ENCODE results near the gene KDM6A.
"Not testable (repeated sequence)": the region's sequence is repeated elsewhere in the genome, so short reads cannot be mapped to it uniquely, and the experiment has no call there.

KDM6A gene

GRCh38 chrX:45083314-45083713 is 210.3 kb downstream of the KDM6A start:
- no peaks in the 10 kb centered on the region for H3K4me1 ChIP-seq (ENCODE audit: control insufficient read depth, insufficient read depth, low read length)
- no peaks in the 10 kb centered on the region for H3K9me3 ChIP-seq (ENCODE audit: control insufficient read depth in 2 of 2, low read length in 2 of 2)
- no peak overlapping the region for H3K4me3 ChIP-seq (ENCODE audit: low read length in 2 of 2)
- peaks cover 6 to 12% of the 10 kb centered on the region in 2 donors for H3K36me3 ChIP-seq (ENCODE audit: control insufficient read depth in 2 of 2, insufficient read depth in 2 of 2, low read length in 2 of 2)
- H3K27ac ChIP-seq (ENCODE audit: low read length): no peak overlapping the region
- H3K9ac ChIP-seq (ENCODE audit: low read length in 2 of 2): no peak overlapping the region
- H3K27me3 ChIP-seq (ENCODE audit: control insufficient read depth in 1 of 2, insufficient read depth in 2 of 2, low read length in 2 of 2): no peaks in the 10 kb centered on the region

- Histone ChIP-seq H3K4me1 (ENCODE audit: control insufficient read depth, insufficient read depth, low read length) (no peaks in the 10 kb centered on the region), H3K36me3 (ENCODE audit: control insufficient read depth in 2 of 2, insufficient read depth in 2 of 2, low read length in 2 of 2) (peaks cover 6 to 7% of the 10 kb centered on the region in 2 donors), H3K27ac (ENCODE audit: low read length) (no peak overlapping the region), H3K27me3 (ENCODE audit: control insufficient read depth in 1 of 2, insufficient read depth in 2 of 2, low read length in 2 of 2) (no peaks in the 10 kb centered on the region), H3K9ac (ENCODE audit: low read length in 2 of 2) (no peak overlapping the region), H3K4me3 (ENCODE audit: low read length in 2 of 2) (no peak overlapping the region), H3K9me3 (ENCODE audit: control insufficient read depth in 2 of 2, low read length in 2 of 2) (no peaks in the 10 kb centered on the region)
Measured at GRCh38 chrX:45110494-45110893, 237.5 kb downstream of the KDM6A start.

- Histone ChIP-seq H3K27ac (ENCODE audit: low read length) (no peak overlapping the region), H3K4me1 (ENCODE audit: control insufficient read depth, insufficient read depth, low read length) (no peaks in the 10 kb centered on the region), H3K9ac (ENCODE audit: low read length in 2 of 2) (no peak overlapping the region), H3K9me3 (ENCODE audit: control insufficient read depth in 2 of 2, low read length in 2 of 2) (peaks cover 0 to under 1% of the 10 kb centered on the region in 2 donors), H3K36me3 (ENCODE audit: control insufficient read depth in 2 of 2, insufficient read depth in 2 of 2, low read length in 2 of 2) (no peaks in the 10 kb centered on the region), H3K27me3 (ENCODE audit: control insufficient read depth in 1 of 2, insufficient read depth in 2 of 2, low read length in 2 of 2) (peaks cover 0 to 2% of the 10 kb centered on the region in 2 donors), H3K4me3 (ENCODE audit: low read length in 2 of 2) (no peak overlapping the region)
Measured at GRCh38 chrX:45126158-45126557, 253.2 kb downstream of the KDM6A start.

- peaks cover 0 to 2% of the 10 kb centered on the region in 2 donors for H3K9me3 ChIP-seq (ENCODE audit: control insufficient read depth in 2 of 2, low read length in 2 of 2)
- H3K36me3 ChIP-seq (ENCODE audit: control insufficient read depth in 2 of 2, insufficient read depth in 2 of 2, low read length in 2 of 2): no peaks in the 10 kb centered on the region
- no peak overlapping the region for H3K27ac ChIP-seq (ENCODE audit: low read length)
- H3K27me3 ChIP-seq (ENCODE audit: control insufficient read depth in 1 of 2, insufficient read depth in 2 of 2, low read length in 2 of 2): peaks cover 0 to 2% of the 10 kb centered on the region in 2 donors
- no peak overlapping the region for H3K4me3 ChIP-seq (ENCODE audit: low read length in 2 of 2)
- no peaks in the 10 kb centered on the region for H3K4me1 ChIP-seq (ENCODE audit: control insufficient read depth, insufficient read depth, low read length)
- no peak overlapping the region for H3K9ac ChIP-seq (ENCODE audit: low read length in 2 of 2)
Measured at GRCh38 chrX:45128896-45129454, 256.0 kb downstream of the KDM6A start.

- Histone ChIP-seq H3K36me3 (ENCODE audit: control insufficient read depth in 2 of 2, insufficient read depth in 2 of 2, low read length in 2 of 2) (no peaks in the 10 kb centered on the region), H3K27ac (ENCODE audit: low read length) (no peak overlapping the region), H3K9ac (ENCODE audit: low read length in 2 of 2) (no peak overlapping the region), H3K4me1 (ENCODE audit: control insufficient read depth, insufficient read depth, low read length) (no peaks in the 10 kb centered on the region), H3K27me3 (ENCODE audit: control insufficient read depth in 1 of 2, insufficient read depth in 2 of 2, low read length in 2 of 2) (peaks cover 0 to 2% of the 10 kb centered on the region in 2 donors), H3K4me3 (ENCODE audit: low read length in 2 of 2) (no peak overlapping the region), H3K9me3 (ENCODE audit: control insufficient read depth in 2 of 2, low read length in 2 of 2) (peaks cover 0 to 2% of the 10 kb centered on the region in 2 donors)
Measured at GRCh38 chrX:45133465-45133864, 260.5 kb downstream of the KDM6A start.

DNA sequence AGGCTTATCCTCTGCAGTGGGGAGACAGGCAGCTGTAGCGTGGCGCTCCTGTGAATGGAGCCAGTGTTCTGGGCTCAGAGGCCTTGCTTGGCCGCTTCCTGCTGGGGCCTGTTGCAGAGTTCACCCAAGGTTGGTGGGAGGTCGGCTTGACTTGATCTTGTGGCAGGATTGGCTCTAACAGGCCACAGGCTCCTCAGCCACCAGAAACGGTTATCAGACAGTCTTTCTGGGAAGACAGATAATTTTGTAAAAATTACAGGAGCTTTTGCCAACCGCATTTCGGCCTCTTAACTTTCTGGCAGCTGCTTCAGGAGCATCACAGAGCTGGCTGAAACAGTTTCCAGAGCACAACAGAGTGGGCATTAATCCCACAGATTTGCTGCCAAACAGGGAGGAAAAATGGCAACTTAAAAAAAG is 261.3 kb downstream of the KDM6A start:
- no peak overlapping the region for H3K27ac ChIP-seq (ENCODE audit: low read length)
- H3K9ac ChIP-seq (ENCODE audit: low read length in 2 of 2): no peak overlapping the region

GRCh38 chrX:45134775-45135174 is 261.8 kb downstream of the KDM6A start:
- Histone ChIP-seq H3K9me3 (ENCODE audit: control insufficient read depth in 2 of 2, low read length in 2 of 2) (peaks cover 0 to 2% of the 10 kb centered on the region in 2 donors), H3K27me3 (ENCODE audit: control insufficient read depth in 1 of 2, insufficient read depth in 2 of 2, low read length in 2 of 2) (no peaks in the 10 kb centered on the region), H3K9ac (ENCODE audit: low read length in 2 of 2) (no peak overlapping the region), H3K4me3 (ENCODE audit: low read length in 2 of 2) (no peak overlapping the region), H3K36me3 (ENCODE audit: control insufficient read depth in 2 of 2, insufficient read depth in 2 of 2, low read length in 2 of 2) (no peaks in the 10 kb centered on the region), H3K4me1 (ENCODE audit: control insufficient read depth, insufficient read depth, low read length) (no peaks in the 10 kb centered on the region), H3K27ac (ENCODE audit: low read length) (no peak overlapping the region)

More for the DNA sequence above, 261.3 kb downstream of the KDM6A start:
- H3K36me3 ChIP-seq (ENCODE audit: control insufficient read depth in 2 of 2, insufficient read depth in 2 of 2, low read length in 2 of 2): no peaks in the 10 kb centered on the region
- no peaks in the 10 kb centered on the region for H3K4me1 ChIP-seq (ENCODE audit: control insufficient read depth, insufficient read depth, low read length)
- no peak overlapping the region for H3K4me3 ChIP-seq (ENCODE audit: low read length in 2 of 2)
- H3K9me3 ChIP-seq (ENCODE audit: control insufficient read depth in 2 of 2, low read length in 2 of 2): peaks cover 0 to 2% of the 10 kb centered on the region in 2 donors
- H3K27me3 ChIP-seq (ENCODE audit: control insufficient read depth in 1 of 2, insufficient read depth in 2 of 2, low read length in 2 of 2): no peaks in the 10 kb centered on the region

GRCh38 chrX:45135391-45136075 is 262.5 kb downstream of the KDM6A start:
- not testable (repeated sequence) for H3K36me3 ChIP-seq (ENCODE audit: control insufficient read depth in 2 of 2, insufficient read depth in 2 of 2, low read length in 2 of 2); H3K9me3 ChIP-seq (ENCODE audit: control insufficient read depth in 2 of 2, low read length in 2 of 2); H3K4me1 ChIP-seq (ENCODE audit: control insufficient read depth, insufficient read depth, low read length); H3K9ac ChIP-seq (ENCODE audit: low read length in 2 of 2); H3K27ac ChIP-seq (ENCODE audit: low read length); H3K27me3 ChIP-seq (ENCODE audit: control insufficient read depth in 1 of 2, insufficient read depth in 2 of 2, low read length in 2 of 2); H3K4me3 ChIP-seq (ENCODE audit: low read length in 2 of 2)

DNA sequence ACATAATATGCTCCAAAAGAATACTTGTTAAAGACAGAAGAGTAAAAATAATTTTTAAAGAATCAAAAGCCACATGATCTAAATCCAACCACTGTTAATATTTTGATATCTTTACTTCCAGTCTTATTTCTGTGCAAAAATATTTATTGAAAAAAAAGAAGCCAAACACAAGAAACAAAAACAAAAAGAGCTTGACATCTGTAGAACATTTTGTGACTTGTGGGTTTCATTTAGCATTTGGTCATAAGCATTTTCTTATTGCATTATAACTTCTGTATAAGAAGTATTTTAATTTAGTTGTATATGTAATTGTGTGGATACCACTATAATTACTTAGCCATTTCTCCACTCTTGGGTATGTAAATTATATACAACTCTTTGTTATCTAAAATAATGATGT is 264.5 kb downstream of the KDM6A start:
- no peak overlapping the region for H3K9ac ChIP-seq (ENCODE audit: low read length in 2 of 2)
- H3K27ac ChIP-seq (ENCODE audit: low read length): no peak overlapping the region
- no peaks in the 10 kb centered on the region for H3K9me3 ChIP-seq (ENCODE audit: control insufficient read depth in 2 of 2, low read length in 2 of 2)
- no peak overlapping the region for H3K4me3 ChIP-seq (ENCODE audit: low read length in 2 of 2)
- H3K27me3 ChIP-seq (ENCODE audit: control insufficient read depth in 1 of 2, insufficient read depth in 2 of 2, low read length in 2 of 2): no peaks in the 10 kb centered on the region
- no peaks in the 10 kb centered on the region for H3K36me3 ChIP-seq (ENCODE audit: control insufficient read depth in 2 of 2, insufficient read depth in 2 of 2, low read length in 2 of 2)
- H3K4me1 ChIP-seq (ENCODE audit: control insufficient read depth, insufficient read depth, low read length): no peaks in the 10 kb centered on the region

DNA sequence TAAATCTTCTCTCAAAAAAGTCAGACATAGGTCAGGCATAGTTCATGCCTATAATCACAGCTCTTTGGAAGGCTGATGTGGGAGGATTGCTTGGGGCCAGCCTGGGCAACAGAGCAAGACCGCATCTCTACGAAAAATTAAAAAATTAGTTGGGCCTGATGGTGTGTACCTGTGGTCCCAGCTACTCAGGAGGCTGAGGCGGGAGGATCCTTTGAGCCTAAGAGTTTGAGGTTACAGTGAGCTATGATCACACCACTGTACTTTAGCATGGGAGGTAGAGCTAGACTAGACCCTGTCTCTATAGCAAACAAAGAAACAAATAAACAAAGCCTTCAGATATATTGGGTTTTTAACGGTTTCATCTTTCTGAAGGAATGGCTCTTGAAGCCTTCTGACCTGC is 265.5 kb downstream of the KDM6A start:
- Histone ChIP-seq H3K9ac (ENCODE audit: low read length in 2 of 2) (no peak overlapping the region), H3K4me3 (ENCODE audit: low read length in 2 of 2) (no peak overlapping the region), H3K27ac (ENCODE audit: low read length) (no peak overlapping the region), H3K9me3 (ENCODE audit: control insufficient read depth in 2 of 2, low read length in 2 of 2) (no peaks in the 10 kb centered on the region), H3K27me3 (ENCODE audit: control insufficient read depth in 1 of 2, insufficient read depth in 2 of 2, low read length in 2 of 2) (no peaks in the 10 kb centered on the region), H3K4me1 (ENCODE audit: control insufficient read depth, insufficient read depth, low read length) (no peaks in the 10 kb centered on the region), H3K36me3 (ENCODE audit: control insufficient read depth in 2 of 2, insufficient read depth in 2 of 2, low read length in 2 of 2) (no peaks in the 10 kb centered on the region)

- H3K4me1 ChIP-seq (ENCODE audit: control insufficient read depth, insufficient read depth, low read length): no peaks in the 10 kb centered on the region
- H3K9me3 ChIP-seq (ENCODE audit: control insufficient read depth in 2 of 2, low read length in 2 of 2): no peaks in the 10 kb centered on the region
- H3K4me3 ChIP-seq (ENCODE audit: low read length in 2 of 2): no peak overlapping the region
- H3K9ac ChIP-seq (ENCODE audit: low read length in 2 of 2): no peak overlapping the region
- H3K36me3 ChIP-seq (ENCODE audit: control insufficient read depth in 2 of 2, insufficient read depth in 2 of 2, low read length in 2 of 2): no peaks in the 10 kb centered on the region
- no peak overlapping the region for H3K27ac ChIP-seq (ENCODE audit: low read length)
- no peaks in the 10 kb centered on the region for H3K27me3 ChIP-seq (ENCODE audit: control insufficient read depth in 1 of 2, insufficient read depth in 2 of 2, low read length in 2 of 2)
Measured at GRCh38 chrX:45140812-45141211, 267.8 kb downstream of the KDM6A start.

Data from stomach smooth muscle (tissue), 2 donors.